HEK293 (cell line): ENCODE data around the gene FUOM.

ENCODE experiments used
- CTCF ChIA-PET: fragments of 350-600 bp; formaldehyde crosslinking; extraction: SDS; loops from one replicate; lab custom pipeline; 2021; ENCODE audit warnings: antibody characterized with exemption; lab: Yijun Ruan, JAX
- POLR2A ChIA-PET: fragments of 300-600 bp; formaldehyde crosslinking; extraction: SDS; loops from one replicate; lab custom pipeline; 2020; ENCODE audit warnings: antibody characterized with exemption, inconsistent platforms; lab: Yijun Ruan, JAX
- H3K27ac ChIP-seq: fragments of 200-500 bp; sonication (Bioruptor generic); 2 replicates; pipeline ENCODE4 v1.5.1; 2014; ENCODE audit warnings: low read depth, low read length, control low read depth, inconsistent platforms; ENCODE audit errors: extremely low read depth
- H3K36me3 ChIP-seq, 2 experiments: fragments of 200-500 bp in 1 of 2; sonication (Bioruptor generic) in 1 of 2; 1 replicate in 1 of 2; 2 replicates in 1 of 2; pipeline ENCODE4 v1.5.1; 2014 to 2017; ENCODE audit warnings: inconsistent platforms in 2 of 2, low read length in 2 of 2; ENCODE audit not compliant: control insufficient read depth in 2 of 2, insufficient read depth in 1 of 2
- H3K4me1 ChIP-seq: fragments of 200-500 bp; sonication (Bioruptor generic); 2 replicates; pipeline ENCODE4 v1.5.1; 2014; ENCODE audit warnings: mild to moderate bottlenecking, low read length, inconsistent platforms; ENCODE audit not compliant: control insufficient read depth, insufficient read depth
- H3K4me3 ChIP-seq: 2 replicates; pipeline ENCODE4 v1.5.1; 2011; ENCODE audit warnings: low read depth, mild to moderate bottlenecking, control low read depth, low read length, moderate library complexity
- H3K9me3 ChIP-seq: fragments of 200-500 bp; sonication (Bioruptor generic); 2 replicates; pipeline ENCODE4 v1.5.1; 2014; ENCODE audit warnings: low read depth, low read length, inconsistent platforms; ENCODE audit not compliant: control insufficient read depth, insufficient read depth
- HOXC10 ChIP-seq: sonication (generic); formaldehyde crosslinking; IDR thresholded peaks from 2 replicates; pipeline ENCODE4 v1.8.1; 2023; ENCODE audit warnings: mild to moderate bottlenecking, missing genetic modification reagents
- KLF9 ChIP-seq: fragments of 450-650 bp; formaldehyde crosslinking; IDR thresholded peaks from 2 replicates; pipeline ENCODE4 v1.5.1; 2016; ENCODE audit warnings: missing biosample characterization, missing genetic modification characterization, low read depth
- PRDM10 ChIP-seq: fragments of 450-650 bp; formaldehyde crosslinking; IDR thresholded peaks from 2 replicates; pipeline ENCODE4 v1.5.1; 2016; ENCODE audit warnings: missing biosample characterization, missing genetic modification characterization
- WT1 ChIP-seq: fragments of 450-650 bp; formaldehyde crosslinking; IDR thresholded peaks from 2 replicates; pipeline ENCODE4 v1.5.1; 2016; ENCODE audit warnings: missing biosample characterization, missing genetic modification characterization
- ZBTB26 ChIP-seq: fragments of 450-650 bp; formaldehyde crosslinking; optimal IDR thresholded peaks from 2 replicates; pipeline ENCODE3; 2016; ENCODE audit warnings: missing biosample characterization, mild to moderate bottlenecking, missing genetic modification characterization
- ZNF274 ChIP-seq, 2 experiments: fragments of 200-500 bp in 1 of 2; fragments of 450-650 bp in 1 of 2; sonication (Bioruptor generic) in 1 of 2; formaldehyde crosslinking in 1 of 2; IDR thresholded peaks; 2 replicates each; pipeline versions ENCODE4 v1.5.1 to v1.6.1; 2014 to 2016; ENCODE audit warnings: borderline replicate concordance in 1 of 2, inconsistent platforms in 1 of 2, low read length in 1 of 2, missing biosample characterization in 1 of 2, missing genetic modification characterization in 1 of 2
- ZNF394 ChIP-seq: fragments of 450-650 bp; formaldehyde crosslinking; IDR thresholded peaks from 2 replicates; pipeline ENCODE4 v1.5.1; 2016; ENCODE audit warnings: missing biosample characterization, missing genetic modification characterization, mild to moderate bottlenecking, moderate library complexity, borderline replicate concordance
- ZNF423 ChIP-seq: fragments of 450-650 bp; formaldehyde crosslinking; IDR thresholded peaks from 2 replicates; pipeline ENCODE4 v1.5.1; 2016; ENCODE audit warnings: missing biosample characterization, missing genetic modification characterization
- ZNF560 ChIP-seq: fragments of 450-650 bp; formaldehyde crosslinking; IDR thresholded peaks from 2 replicates; pipeline ENCODE4 v1.5.1; 2017; ENCODE audit warnings: missing biosample characterization, missing genetic modification characterization, borderline replicate concordance
- ZNF624 ChIP-seq: fragments of 450-650 bp; formaldehyde crosslinking; IDR thresholded peaks from 2 replicates; pipeline ENCODE4 v1.5.1; 2017; ENCODE audit warnings: missing biosample characterization, missing genetic modification characterization
- ZNF670 ChIP-seq: fragments of 450-650 bp; formaldehyde crosslinking; IDR thresholded peaks from 2 replicates; pipeline ENCODE4 v1.5.1; 2016; ENCODE audit warnings: missing biosample characterization, missing genetic modification characterization, low read depth
- ZNF692 ChIP-seq: fragments of 450-650 bp; formaldehyde crosslinking; IDR thresholded peaks from 2 replicates; pipeline ENCODE4 v1.5.1; 2016; ENCODE audit warnings: missing biosample characterization, missing genetic modification characterization
- ZNF701 ChIP-seq: fragments of 450-650 bp; formaldehyde crosslinking; IDR thresholded peaks from 2 replicates; pipeline ENCODE4 v1.5.1; 2016; ENCODE audit warnings: missing biosample characterization, missing genetic modification characterization
- ZNF707 ChIP-seq: fragments of 450-650 bp; formaldehyde crosslinking; IDR thresholded peaks from 2 replicates; pipeline ENCODE4 v1.5.1; 2016; ENCODE audit warnings: missing biosample characterization, missing genetic modification characterization
- ZNF843 ChIP-seq: fragments of 450-650 bp; formaldehyde crosslinking; IDR thresholded peaks from 2 replicates; pipeline ENCODE4 v1.5.1; 2016; ENCODE audit warnings: missing biosample characterization, missing genetic modification characterization

Gene FUOM

GRCh38 chr10:133393401-133394063 lies 35.7 kb upstream of the FUOM start:
- H3K27ac ChIP-seq, result peak overlapping the region; percentile 36; the same call in 1 of the 2 replicates
- CTCF ChIA-PET, result no interaction called here
- 0 out of 2 replicates have a peak, but pooled peaks cover 2% of the 10 kb centered on the region for H3K4me1 ChIP-seq
- peaks cover 5 to 31% of the 10 kb centered on the region in 2 experiments; a peak in 2 of 3 replicates for H3K36me3 ChIP-seq
- TF ChIP-seq PRDM10 (tag by site-specific recombination) (peak; percentile 88), ZNF394 (tag by site-specific recombination) (peak; percentile 86; the same call in 1 of the 2 replicates), ZNF843 (tag by site-specific recombination) (no peak)
- POLR2A ChIA-PET, result interaction anchor here (0.9 to 1.3 kb wide), 2 partner anchors 20 to 25 kb away, joined by 3 to 4 read pairs; partner anchors contain the start of gene ECHS1
- H3K9me3 ChIP-seq, result no peaks in the 10 kb centered on the region
- no peak overlapping the region for H3K4me3 ChIP-seq

GRCh38 chr10:133391761-133392518 lies 34.1 kb upstream of the FUOM start:
- Histone ChIP-seq H3K9me3 (no peaks in the 10 kb centered on the region), H3K4me3 (no peak overlapping the region), H3K4me1 (0 out of 2 replicates have a peak, but pooled peaks cover 2% of the 10 kb centered on the region)
- TF ChIP-seq ZNF670 (tag by site-specific recombination), result no peak
- TF ChIP-seq ZNF624 (tag by site-specific recombination), result no peak
- no peak for TF ChIP-seq KLF9
- TF ChIP-seq HOXC10 (CRISPR knock-in tag), result no peak
- no peak for TF ChIP-seq ZNF707
- no peak for TF ChIP-seq ZNF274 (IDR thresholded peaks at IDR 0.05; ENCODE audit: low read length)
- no peak for TF ChIP-seq ZNF274 (tag by site-specific recombination; IDR thresholded peaks at IDR 0.05; ENCODE audit: borderline replicate concordance)
- no peak for TF ChIP-seq ZBTB26 (tag by site-specific recombination)
- TF ChIP-seq ZNF701, result no peak
- no peak for TF ChIP-seq ZNF692 (tag by site-specific recombination)
- no peak for TF ChIP-seq WT1
- no peak for TF ChIP-seq ZNF423
- no peak for TF ChIP-seq ZNF560
- TF ChIP-seq, all 188 proteins: peak for 0
- ChIA-PET CTCF (no interaction called here), POLR2A (no interaction called here)
- no peak overlapping the region for H3K27ac ChIP-seq
- H3K36me3 ChIP-seq, result peaks cover 0 to 17% of the 10 kb centered on the region in 2 experiments; a peak in 1 of 3 replicates
